Aorta (tissue), 5 donors: ENCODE measurements around the gene NELFCD. TPM values are rescaled to one million over a fixed set of nuclear protein-coding genes. Genes with fewer than 3 reads are reported as not detected.
A peak's percentile ranks its signal among the peaks of the same experiment; 100 is the strongest.

ENCODE experiments used
- ATAC-seq: fragments of 200-7000 bp; cut with Tn5 transposase; one replicate; pipeline ENCODE4 v1.9.1; 2022; ENCODE audit warnings: moderate library complexity; ENCODE audit not compliant: low FRiP score
- DNase-seq, 2 donors: peaks; one replicate each; pipeline ENCODE4 v3.0.0-alpha.2; 2020
- H3K27ac ChIP-seq, 2 donors: one replicate each; pipeline ENCODE4 v1.5.1; 2013; ENCODE audit warnings: low read length in 2 of 2, mild to moderate bottlenecking in 2 of 2, moderate library complexity in 2 of 2, control low read depth in 1 of 2, inconsistent platforms in 1 of 2, low read depth in 1 of 2
- H3K27me3 ChIP-seq, 2 donors: one replicate each; pipeline ENCODE4 v1.6.1; 2013; ENCODE audit warnings: control low read depth in 1 of 2, low read length in 1 of 2, mild to moderate bottlenecking in 1 of 2, moderate library complexity in 1 of 2; ENCODE audit not compliant: insufficient read depth in 2 of 2, control insufficient read depth in 1 of 2
- H3K36me3 ChIP-seq, 2 donors: one replicate each; pipeline ENCODE4 v1.6.1; 2013; ENCODE audit warnings: control low read depth in 1 of 2, low read length in 1 of 2, mild to moderate bottlenecking in 1 of 2; ENCODE audit not compliant: insufficient read depth in 2 of 2, control insufficient read depth in 1 of 2
- H3K4me1 ChIP-seq, 2 donors: one replicate each; pipeline ENCODE4 v1.6.1; 2013; ENCODE audit warnings: low read length in 2 of 2, control low read depth in 1 of 2, mild to moderate bottlenecking in 1 of 2, moderate library complexity in 1 of 2; ENCODE audit not compliant: insufficient read depth in 2 of 2, control insufficient read depth in 1 of 2
- H3K4me3 ChIP-seq, 2 donors: one replicate each; pipeline ENCODE4 v1.5.1; 2013; ENCODE audit warnings: low read length in 2 of 2, control low read depth in 1 of 2, mild to moderate bottlenecking in 1 of 2
- H3K9me3 ChIP-seq: one replicate; pipeline ENCODE4 v1.6.1; 2013; ENCODE audit warnings: mild to moderate bottlenecking, low read length; ENCODE audit not compliant: control insufficient read depth
- WGBS, 2 donors: extraction: QIAGEN DNeasy Blood & Tissue Kit; methylation state at CpG; one replicate each; pipeline ENCODE4 v1.1.7; 2013; 5-methylcytosine and 5-hydroxymethylcytosine counted together
- intact Hi-C, 2 donors: fragments of 100-400 bp; cut with DNase I; formaldehyde crosslinking; loops; one replicate each; pipeline versions ENCODE4 v1.14.2 to v1.15.0; 2022
- polyA plus RNA-seq, 2 donors: library from polyadenylated mRNA; stranded (reverse); fragments of 200-250 nt; gene quantifications; one replicate each; pipeline ENCODE4 v1.2.3, GENCODE V29; 2013
- total RNA-seq, 2 donors: library from RNA; stranded (reverse); fragmentation: NEBNext Ultra II Directional; extraction: Animal tissue kit (Norgen Biotek cat#: 25700); gene quantifications; one replicate each; pipeline ENCODE4 v1.2.1, GENCODE V29; 2021
- donor health status: healthy with polysubstance abuse.
- donor health status: Bipolar disorder and iron deficiency.
- donor health status: DM: no; HTN: no; CAD: no.
- donor health status: DM: no; HTN: no; CAD: no.
- donor health status: DM: yes; HTN: yes; CAD: no.

Gene NELFCD
- total and polyA plus RNA-seq, 4 donors: 22.7 to 53.9 (median 45.3) TPM

DNA sequence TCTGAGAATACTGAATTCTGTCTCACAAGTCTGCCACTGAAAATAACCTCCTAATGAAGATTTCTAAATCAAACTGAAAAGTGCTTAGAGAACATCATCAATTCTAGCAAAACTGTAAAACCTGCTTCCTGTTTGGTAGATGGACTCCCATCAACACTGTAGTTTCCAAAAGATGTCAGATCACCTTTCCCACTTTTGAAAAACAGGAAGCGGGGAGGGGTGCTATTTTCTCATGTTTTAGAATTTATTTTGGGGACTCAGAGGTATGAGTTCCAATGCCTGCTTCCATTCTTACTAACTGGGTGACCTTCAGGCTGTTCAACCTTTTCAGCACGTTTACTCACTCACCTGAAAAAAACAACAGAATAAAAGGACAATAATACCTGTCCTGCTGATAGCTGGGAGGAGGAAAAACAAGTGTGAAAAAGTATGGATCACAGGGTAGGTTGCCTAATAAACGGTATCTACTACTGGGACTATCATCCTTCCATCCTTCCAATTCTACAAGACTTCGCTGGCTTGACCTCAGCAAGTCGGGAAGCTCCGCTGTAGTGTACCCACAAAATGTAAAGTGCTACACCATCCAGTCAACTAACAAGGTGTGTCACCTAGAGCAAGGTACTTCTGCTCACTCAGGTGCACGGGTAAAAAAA lies 50.0 kb downstream of the NELFCD start:
- Histone ChIP-seq H3K4me3 (peak overlapping the region; percentile 46 to 78), H3K4me1 (peaks cover 0 to 5% of the 10 kb centered on the region in 2 donors), H3K9me3 (no peaks in the 10 kb centered on the region), H3K27ac (no peak overlapping the region), H3K36me3 (peaks cover 3 to 6% of the 10 kb centered on the region in 2 donors), H3K27me3 (no peaks in the 10 kb centered on the region)
- DNase-seq (no peak), ATAC-seq (no peak)
- WGBS, 2 donors: 74 to 76% methylated on average over 7 of the region's 7 CpGs
- intact Hi-C loops: loop anchor here (5.0 kb wide), 2 partner anchors 34 to 139 kb away; no protein-coding TSS in a partner anchor

DNA sequence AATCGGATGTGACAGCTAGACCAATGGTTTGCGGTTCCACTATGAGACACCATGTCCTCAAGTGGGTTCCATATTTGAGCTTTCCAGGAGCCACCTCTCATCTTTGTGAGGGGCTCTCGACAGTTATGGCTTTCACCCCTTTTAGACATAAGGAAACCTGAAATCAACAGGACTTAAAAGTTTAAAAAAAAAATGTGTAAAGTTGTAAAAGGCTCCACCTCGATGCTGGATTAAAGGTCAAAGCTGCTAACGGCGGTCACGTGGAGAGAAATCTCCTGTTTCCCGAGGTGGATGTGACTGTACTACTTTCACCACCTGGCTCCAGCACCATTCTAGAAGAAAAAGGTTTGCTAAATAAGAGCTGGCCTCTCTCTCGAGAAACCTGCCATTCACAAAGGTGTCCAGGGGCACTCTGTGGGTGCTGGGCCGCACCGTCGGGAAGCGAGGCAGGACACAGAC lies 50.5 kb downstream of the NELFCD start:
- no peak for ATAC-seq
- DNase-seq: no peak
- Histone ChIP-seq H3K27ac (peak overlapping the region in 1 of 2 donors; percentile 38), H3K4me3 (peak overlapping the region; percentile 46 to 78), H3K9me3 (no peaks in the 10 kb centered on the region), H3K27me3 (no peaks in the 10 kb centered on the region), H3K36me3 (peaks cover 6% of the 10 kb centered on the region in 2 donors), H3K4me1 (peaks cover 0 to 5% of the 10 kb centered on the region in 2 donors)
- WGBS, 2 donors: 19 to 21% methylated on average over 13 of the region's 13 CpGs
- intact Hi-C loops: loop anchor here (5.0 kb wide), 2 partner anchors 34 to 139 kb away; no protein-coding TSS in a partner anchor

DNA sequence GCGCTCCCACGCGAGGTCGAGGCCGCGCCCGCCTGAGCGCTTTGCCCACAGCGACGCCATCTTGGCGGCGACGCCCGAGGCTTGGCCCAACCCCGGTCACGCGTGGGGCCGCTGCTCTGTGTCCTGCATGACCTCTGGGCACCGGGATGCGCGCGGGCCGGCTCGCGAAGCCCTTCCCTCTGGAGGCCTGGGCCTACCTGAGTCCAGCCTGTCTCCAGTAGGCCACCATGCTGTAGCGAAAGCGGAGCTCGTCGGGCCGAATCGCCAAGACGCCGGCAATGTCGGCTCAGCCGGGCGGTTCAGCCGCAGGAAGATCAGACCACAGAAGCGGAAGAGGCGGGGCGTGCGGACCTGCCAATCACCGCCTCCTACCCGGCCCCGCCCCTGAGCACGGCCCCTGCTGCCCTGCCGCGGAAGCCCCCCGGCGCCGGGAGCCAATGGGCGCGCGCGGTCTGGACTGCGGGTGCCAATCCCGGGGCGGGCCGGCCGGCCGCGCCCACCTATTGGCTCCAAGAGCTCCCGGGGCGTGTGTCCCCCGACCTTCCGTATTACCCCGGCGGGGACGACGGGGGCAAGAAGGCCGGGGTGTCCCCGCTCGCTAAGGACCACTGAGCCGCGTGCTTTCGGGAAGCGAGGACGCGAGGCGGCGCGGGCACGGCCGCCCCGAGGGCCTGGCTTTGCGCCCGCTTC lies 51.1 kb downstream of the NELFCD start, which contains the start of gene ATP5F1E:
TSS of gene ATP5F1E (minus strand) at position 313 of the 690 bp plus-strand sequence. CDS start at position 229, 84 bp downstream.
- ATAC-seq: peak; percentile 100
- Histone ChIP-seq H3K9me3 (no peaks in the 10 kb centered on the region), H3K4me3 (peak within 1 kb of the TSS; percentile 52 to 78), H3K36me3 (peaks cover 6 to 8% of the 10 kb centered on the region in 2 donors), H3K27ac (peak within 1 kb of the TSS; percentile 24 to 71), H3K27me3 (no peaks in the 10 kb centered on the region), H3K4me1 (peaks cover 0 to 5% of the 10 kb centered on the region in 2 donors)
- DNase-seq: peak; percentile 98
- WGBS, 2 donors: 0% methylated on average over 86 of the region's 86 CpGs
- intact Hi-C loops: loop anchor here (5.0 kb wide), 2 partner anchors 35 to 140 kb away; no protein-coding TSS in a partner anchor

DNA sequence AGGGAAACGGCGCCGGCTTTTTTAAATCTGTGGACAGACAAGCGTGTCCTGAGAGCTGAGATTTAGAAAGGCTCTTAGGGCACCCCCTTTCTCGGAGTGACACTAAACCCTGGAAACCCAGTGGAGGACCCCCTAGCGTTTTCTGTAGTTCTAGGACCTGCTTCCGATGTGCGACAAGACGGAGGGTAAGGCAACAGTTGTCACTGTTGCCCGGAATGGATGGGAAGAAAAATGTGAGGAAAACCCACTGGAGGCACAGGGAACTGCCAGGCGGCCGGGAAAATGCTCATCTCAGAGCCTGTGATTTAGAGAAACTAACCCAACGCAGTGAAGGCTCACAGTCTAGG lies 51.6 kb downstream of the NELFCD start:
- 1% methylated on average over 13 of the region's 13 CpGs for WGBS, 2 donors
- Histone ChIP-seq H3K4me1 (peaks cover 0 to 5% of the 10 kb centered on the region in 2 donors), H3K27ac (peak overlapping the region; percentile 24 to 71), H3K36me3 (peaks cover 8% of the 10 kb centered on the region in 2 donors), H3K27me3 (no peaks in the 10 kb centered on the region), H3K9me3 (no peaks in the 10 kb centered on the region), H3K4me3 (peak overlapping the region; percentile 52 to 63)
- intact Hi-C loops: loop anchor here (5.0 kb wide), 2 partner anchors 35 to 140 kb away; no protein-coding TSS in a partner anchor
- DNase-seq (no peak), ATAC-seq (peak; percentile 2)

DNA sequence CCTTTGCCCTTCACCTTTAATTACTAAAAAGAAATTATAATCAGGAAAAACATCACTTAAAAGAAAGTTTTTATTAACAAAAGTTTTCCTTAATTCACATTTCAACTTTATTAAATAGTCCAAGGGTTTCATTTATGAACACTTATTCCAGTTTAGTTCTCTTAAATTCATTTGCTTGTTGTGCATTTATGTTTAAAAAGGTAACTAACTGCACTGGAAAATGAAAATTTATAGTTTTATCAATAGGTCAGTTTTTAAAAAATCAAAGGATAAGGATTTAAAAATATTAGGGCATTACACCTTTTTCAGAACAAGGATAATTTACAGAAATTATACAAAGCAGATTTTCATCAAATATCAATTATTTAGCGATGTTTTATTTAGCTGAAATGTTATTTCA lies 52.0 kb downstream of the NELFCD start:
- Histone ChIP-seq H3K4me1 (peaks cover 0 to 5% of the 10 kb centered on the region in 2 donors), H3K27ac (no peak overlapping the region), H3K27me3 (no peaks in the 10 kb centered on the region), H3K36me3 (peaks cover 8% of the 10 kb centered on the region in 2 donors), H3K4me3 (no peak overlapping the region), H3K9me3 (no peaks in the 10 kb centered on the region)
- 98% methylated on average over 1 of the region's 1 CpG for WGBS, 2 donors
- ATAC-seq (no peak), DNase-seq (no peak)
- intact Hi-C loops: loop anchor here (5.0 kb wide), 2 partner anchors 36 to 141 kb away; no protein-coding TSS in a partner anchor

DNA sequence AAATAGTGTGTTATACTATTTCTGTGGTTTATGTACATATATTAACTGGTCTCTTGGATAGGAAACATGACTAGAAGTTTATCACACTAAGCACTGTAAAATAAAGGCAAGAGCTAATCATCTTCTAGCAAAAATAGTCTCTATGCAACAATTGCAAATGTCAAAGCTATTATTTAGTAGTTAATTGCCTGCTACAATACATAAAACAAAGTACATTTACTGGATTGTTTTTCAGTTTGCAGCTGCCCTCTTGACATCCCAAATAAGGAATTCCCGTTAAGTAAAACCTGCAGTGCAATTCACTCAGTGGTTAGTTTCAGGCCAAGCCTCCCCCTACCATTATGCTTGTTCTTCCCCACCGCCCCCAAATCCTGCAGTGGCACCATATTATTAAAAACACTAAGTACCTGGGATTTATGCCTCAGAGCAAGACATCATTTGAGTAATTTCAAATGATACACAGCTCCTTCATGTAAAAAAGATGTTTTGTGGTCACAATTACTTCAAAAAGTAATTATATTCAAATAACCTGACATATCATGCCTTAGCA lies 52.6 kb downstream of the NELFCD start:
- ATAC-seq (no peak), DNase-seq (no peak)
- WGBS, 2 donors: 90 to 92% methylated on average over 2 of the region's 2 CpGs
- intact Hi-C loops: loop anchor here (5.0 kb wide), 2 partner anchors 36 to 141 kb away; no protein-coding TSS in a partner anchor
- Histone ChIP-seq H3K36me3 (peaks cover 8% of the 10 kb centered on the region in 2 donors), H3K27me3 (no peaks in the 10 kb centered on the region), H3K4me1 (peaks cover 0 to 5% of the 10 kb centered on the region in 2 donors), H3K27ac (no peak overlapping the region), H3K9me3 (no peaks in the 10 kb centered on the region), H3K4me3 (no peak overlapping the region)

DNA sequence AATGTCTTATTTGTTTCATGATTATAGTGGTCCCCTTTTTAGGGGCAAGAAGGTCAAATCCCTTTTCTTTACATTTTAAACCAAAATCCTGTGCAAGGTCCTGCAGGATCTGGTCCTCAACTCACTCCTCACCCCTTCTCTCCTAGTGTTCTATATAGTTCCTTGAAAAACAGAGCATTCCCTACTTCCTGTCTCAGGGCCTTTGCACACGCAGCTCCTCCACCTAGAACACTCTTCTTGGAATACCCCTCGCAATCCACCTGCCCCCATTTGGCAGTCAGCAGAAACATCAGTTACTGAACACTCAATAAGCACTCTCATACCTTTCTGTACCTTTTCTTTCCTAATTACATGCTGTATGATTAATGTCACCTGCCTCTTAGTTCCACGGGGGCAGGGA lies 54.3 kb downstream of the NELFCD start:
- H3K9me3 ChIP-seq: no peaks in the 10 kb centered on the region
- H3K36me3 ChIP-seq: peaks cover 8% of the 10 kb centered on the region in 2 donors
- ATAC-seq: no peak
- intact Hi-C loops: no loop called here
- 97 to 99% methylated on average over 3 of the region's 3 CpGs for WGBS, 2 donors
- H3K4me3 ChIP-seq: no peak overlapping the region
- no peak for DNase-seq
- no peaks in the 10 kb centered on the region for H3K27me3 ChIP-seq
- no peak overlapping the region for H3K27ac ChIP-seq
- H3K4me1 ChIP-seq: no peaks in the 10 kb centered on the region

DNA sequence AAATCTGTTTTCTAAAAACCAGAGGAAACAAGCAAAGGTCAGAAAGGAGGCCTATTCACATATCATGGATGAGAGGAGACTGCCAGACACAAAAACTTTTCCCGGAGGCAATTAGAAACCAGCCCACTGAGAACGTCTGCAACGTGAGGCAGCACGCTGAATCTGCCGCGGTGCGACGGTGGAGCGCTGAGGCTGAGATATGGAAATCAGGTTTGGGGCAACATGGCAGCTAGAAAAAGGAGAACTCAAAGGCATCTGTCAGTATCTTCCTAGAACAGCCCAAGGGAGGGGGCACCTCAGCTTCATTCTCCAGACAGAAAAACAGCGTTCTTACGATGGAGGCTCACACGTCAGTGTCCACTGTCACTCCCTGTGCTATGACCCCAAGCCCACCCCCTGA lies 56.3 kb downstream of the NELFCD start:
- DNase-seq (no peak), ATAC-seq (no peak)
- Histone ChIP-seq H3K4me3 (no peak overlapping the region), H3K36me3 (peaks cover 8% of the 10 kb centered on the region in 2 donors), H3K27me3 (no peaks in the 10 kb centered on the region), H3K4me1 (no peaks in the 10 kb centered on the region), H3K27ac (no peak overlapping the region), H3K9me3 (no peaks in the 10 kb centered on the region)
- intact Hi-C loops: no loop called here
- 90 to 91% methylated on average over 12 of the region's 12 CpGs for WGBS, 2 donors
